GM12892 (cell line): ENCODE data around the gene ZNF576.

Experiments
- POLR2A ChIP-seq: IDR thresholded peaks from 2 replicates; pipeline ENCODE4 v1.6.1; 2011; ENCODE audit warnings: low read depth, low read length, control low read depth
- POLR2AphosphoS5 ChIP-seq: IDR thresholded peaks from 2 replicates; pipeline ENCODE4 v1.6.1; 2011; ENCODE audit warnings: low read depth, low read length, control low read depth
- TAF1 ChIP-seq: IDR thresholded peaks from 2 replicates; pipeline ENCODE4 v1.6.1; 2011; ENCODE audit warnings: low read depth, mild to moderate bottlenecking, control low read depth, low read length, borderline replicate concordance

DNA sequence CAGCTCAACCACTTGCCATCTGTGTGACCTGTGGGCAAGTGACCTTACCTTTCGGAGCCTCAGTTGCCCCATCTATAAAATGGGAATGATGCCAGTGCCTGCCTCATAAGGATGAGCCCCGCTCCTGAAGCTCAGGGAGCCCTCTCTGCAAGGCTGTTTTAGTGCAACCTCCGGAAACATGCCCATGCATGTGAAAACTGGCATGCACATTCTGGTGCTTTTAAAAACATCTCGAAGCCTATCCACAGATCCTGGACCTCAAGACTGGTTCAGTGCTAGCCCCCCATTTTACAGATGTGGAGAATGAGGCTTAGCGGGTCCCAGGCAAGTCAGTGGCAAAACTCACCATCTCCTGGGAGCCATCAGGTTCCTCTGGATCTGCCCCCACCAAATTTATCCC is 37.7 kb downstream of the ZNF576 start:
- TF ChIP-seq POLR2A (no peak), POLR2AphosphoS5 (no peak), TAF1 (no peak)
